ENCODE results near the gene JAK3.
A peak's percentile ranks its signal among the peaks of the same experiment; 100 is the strongest.

JAK3 gene

GRCh38 chr19:17837972-17838371 is 9.8 kb downstream of the JAK3 start:
- DNase-seq = no peak

GRCh38 chr19:17836530-17836929 is 11.3 kb downstream of the JAK3 start:
- no peak for DNase-seq

- peak; percentile 70 for DNase-seq
Observed at GRCh38 chr19:17835182-17836006, 12.4 kb downstream of the JAK3 start.

GRCh38 chr19:17834350-17835181 is 13.2 kb downstream of the JAK3 start:
- DNase-seq = no peak

- DNase-seq = peak; percentile 18
Observed at GRCh38 chr19:17832443-17833208, 15.2 kb downstream of the JAK3 start.

GRCh38 chr19:17831419-17831888 is 16.3 kb downstream of the JAK3 start:
- DNase-seq = peak; percentile 58

- DNase-seq = peak; percentile 93
Observed at GRCh38 chr19:17830567-17831418, 17.0 kb downstream of the JAK3 start.

GRCh38 chr19:17829855-17830566 is 17.8 kb downstream of the JAK3 start:
- peak; percentile 90 for DNase-seq

- no peak for DNase-seq
Observed at GRCh38 chr19:17826508-17827056, 21.2 kb downstream of the JAK3 start.

- DNase-seq = no peak
Observed at GRCh38 chr19:17824339-17824738, 23.4 kb downstream of the JAK3 start.

GRCh38 chr19:17821190-17821589 is 26.6 kb downstream of the JAK3 start, which contains the start of gene INSL3:
TSS of gene INSL3 (minus strand) at chr19:17821519. CDS start at chr19:17821506, 13 bp downstream.
- no peak for DNase-seq

GRCh38 chr19:17817668-17818363 is 30.0 kb downstream of the JAK3 start:
- no peak for DNase-seq

GRCh38 chr19:17812099-17812498 is 35.7 kb downstream of the JAK3 start:
- DNase-seq = no peak

GRCh38 chr19:17811681-17812080 is 36.1 kb downstream of the JAK3 start:
- no peak for DNase-seq

GRCh38 chr19:17811103-17811502 is 36.7 kb downstream of the JAK3 start:
- DNase-seq = no peak

- peak; percentile 46 for DNase-seq
Observed at GRCh38 chr19:17807731-17808316, 40.0 kb downstream of the JAK3 start.

GRCh38 chr19:17806945-17807344 is 40.8 kb downstream of the JAK3 start:
- no peak for DNase-seq

GRCh38 chr19:17805427-17805826 is 42.4 kb downstream of the JAK3 start:
- DNase-seq = no peak

GRCh38 chr19:17803264-17803896 is 44.4 kb downstream of the JAK3 start:
- peak; percentile 24 for DNase-seq

Measured in NCI-H69 (cell line).